H1 (cell line): ENCODE measurements around the gene SEMA3F. TPM values are rescaled to one million over a fixed set of nuclear protein-coding genes. Genes with fewer than 3 reads are reported as not detected.
A peak's percentile ranks its signal among the peaks of the same experiment; 100 is the strongest.

Experiments
- CTCF ChIA-PET: fragments of 300-600 bp; sonication (Branson Sonifier 250); formaldehyde crosslinking; loops from one replicate; lab custom pipeline; 2021; ENCODE audit not compliant: partially characterized antibody; lab: Charles Lee
- POLR2A ChIA-PET: fragments of 300-600 bp; sonication (Branson Sonifier 250); formaldehyde crosslinking; loops from one replicate; lab custom pipeline; 2021; ENCODE audit warnings: inconsistent platforms; ENCODE audit not compliant: partially characterized antibody; lab: Charles Lee
- DNase-seq, 2 experiments: peaks; one replicate each; pipeline versions ENCODE4 v3.0.0 to v3.0.0-alpha.2; 2010 to 2022; ENCODE audit warnings: low spot score in 2 of 2, low read depth in 1 of 2, mixed read lengths in 1 of 2
- FAIRE-seq: peaks from 2 replicates; lab custom pipeline; 2011; peaks lifted over from hg19 to GRCh38; lab: Jason Lieb, UNC
- H2AFZ ChIP-seq: 2 replicates; pipeline ENCODE4 v1.8.1; 2012; ENCODE audit warnings: low read length, inconsistent platforms
- H2AK5ac ChIP-seq: 2 replicates; pipeline ENCODE4 v1.6.1; 2013; ENCODE audit warnings: low read depth, low read length
- H2BK120ac ChIP-seq: replicated peaks from 2 replicates; pipeline ENCODE3; 2013; ENCODE audit warnings: low read depth, low read length, inconsistent platforms
- H2BK12ac ChIP-seq: 2 replicates; pipeline ENCODE4 v1.6.1; 2013; ENCODE audit warnings: low read depth, low read length
- H2BK15ac ChIP-seq: 2 replicates; pipeline ENCODE4 v1.6.1; 2013; ENCODE audit warnings: low read length
- H2BK20ac ChIP-seq: 2 replicates; pipeline ENCODE4 v1.6.1; 2013; ENCODE audit warnings: low read length
- H2BK5ac ChIP-seq: 2 replicates; pipeline ENCODE4 v1.6.1; 2013; ENCODE audit warnings: low read depth, low read length
- H3K14ac ChIP-seq: 2 replicates; pipeline ENCODE4 v1.6.1; 2013; ENCODE audit warnings: inconsistent platforms; ENCODE audit not compliant: insufficient read length
- H3K18ac ChIP-seq: 2 replicates; pipeline ENCODE4 v1.6.1; 2013; ENCODE audit warnings: low read length; ENCODE audit errors: extremely low read depth
- H3K23ac ChIP-seq: 2 replicates; pipeline ENCODE4 v1.6.1; 2013; ENCODE audit warnings: inconsistent platforms; ENCODE audit not compliant: insufficient read length
- H3K23me2 ChIP-seq: 2 replicates; pipeline ENCODE4 v1.6.1; 2013; ENCODE audit warnings: low read depth, low read length
- H3K27ac ChIP-seq: 2 replicates; pipeline ENCODE4 v1.6.1; 2011; ENCODE audit warnings: low read depth, low read length, inconsistent platforms
- H3K27me3 ChIP-seq, 4 experiments: replicated peaks in 1 of 4; 1 replicate in 1 of 4; 2 replicates in 3 of 4; pipeline versions ENCODE4 v1.6.1 to v1.8.1; 2011 to 2013; ENCODE audit warnings: low read length in 3 of 4, mild to moderate bottlenecking in 3 of 4, inconsistent platforms in 2 of 4, mixed read lengths in 2 of 4, moderate library complexity in 1 of 4; ENCODE audit not compliant: control insufficient read depth in 3 of 4, insufficient read depth in 3 of 4; ENCODE audit errors: extremely low read depth in 1 of 4
- H3K36me3 ChIP-seq, 4 experiments: 2 replicates each; pipeline versions ENCODE4 v1.6.1 to v1.8.1; 2011 to 2013; ENCODE audit warnings: mild to moderate bottlenecking in 4 of 4, low read length in 3 of 4, moderate library complexity in 2 of 4, control low read depth in 1 of 4, inconsistent platforms in 1 of 4; ENCODE audit not compliant: insufficient read depth in 4 of 4, control insufficient read depth in 2 of 4
- H3K4ac ChIP-seq: replicated peaks from 2 replicates; pipeline ENCODE3; 2013; ENCODE audit warnings: low read length, low read depth, mixed read lengths, inconsistent platforms; ENCODE audit not compliant: insufficient read length
- H3K4me1 ChIP-seq, 4 experiments: replicated peaks in 1 of 4; 1 replicate in 1 of 4; 2 replicates in 3 of 4; pipeline versions ENCODE4 v1.6.1 to v1.8.1; 2011 to 2013; ENCODE audit warnings: low read length in 3 of 4, inconsistent platforms in 2 of 4, mixed read lengths in 1 of 4; ENCODE audit not compliant: insufficient read depth in 4 of 4, control insufficient read depth in 3 of 4
- H3K4me2 ChIP-seq, 2 experiments: 2 replicates each; pipeline versions ENCODE4 v1.6.1 to v1.8.1; 2011 to 2013; ENCODE audit warnings: low read depth in 2 of 2, low read length in 2 of 2, control low read depth in 1 of 2, inconsistent platforms in 1 of 2, mild to moderate bottlenecking in 1 of 2; ENCODE audit not compliant: insufficient read depth in 1 of 2
- H3K4me3 ChIP-seq, 4 experiments: fragments of 200-600, 300-600 bp in 1 of 4; sonication (generic), shearing (Covaris generic), sonication (Bioruptor Twin) in 1 of 4; 2 replicates each; pipeline versions ENCODE4 v1.5.1 to v1.8.1; 2011 to 2016; ENCODE audit warnings: low read length in 4 of 4, low read depth in 3 of 4, control low read depth in 2 of 4, inconsistent platforms in 2 of 4, mild to moderate bottlenecking in 2 of 4, mixed read lengths in 1 of 4, moderate library complexity in 1 of 4; ENCODE audit not compliant: insufficient read depth in 2 of 4; ENCODE audit errors: extremely low read depth in 1 of 4
- H3K56ac ChIP-seq: replicated peaks from 2 replicates; pipeline ENCODE3; 2013; ENCODE audit warnings: low read depth, mild to moderate bottlenecking, mixed read lengths, low read length, inconsistent platforms; ENCODE audit not compliant: insufficient read length
- H3K79me1 ChIP-seq: 2 replicates; pipeline ENCODE4 v1.6.1; 2013; ENCODE audit warnings: low read depth, low read length, control low read depth
- H3K79me2 ChIP-seq, 2 experiments: 2 replicates each; pipeline versions ENCODE4 v1.6.1 to v1.8.1; 2012 to 2013; ENCODE audit warnings: low read length in 2 of 2, mild to moderate bottlenecking in 2 of 2, inconsistent platforms in 1 of 2; ENCODE audit not compliant: insufficient read depth in 2 of 2, control insufficient read depth in 1 of 2
- H3K9ac ChIP-seq, 4 experiments: replicated peaks in 1 of 4; 1 replicate in 1 of 4; 2 replicates in 3 of 4; pipeline versions ENCODE4 v1.6.1 to v1.8.1; 2011 to 2013; ENCODE audit warnings: low read depth in 3 of 4, low read length in 3 of 4, control low read depth in 2 of 4, mild to moderate bottlenecking in 2 of 4, moderate library complexity in 2 of 4, inconsistent platforms in 1 of 4; ENCODE audit errors: extremely low read depth in 1 of 4
- H3K9me3 ChIP-seq, 2 experiments: 2 replicates each; pipeline versions ENCODE4 v1.6.1 to v1.8.1; 2012 to 2013; ENCODE audit warnings: mild to moderate bottlenecking in 2 of 2, moderate library complexity in 2 of 2, control low read depth in 1 of 2, inconsistent platforms in 1 of 2, low read depth in 1 of 2, low read length in 1 of 2, mixed read lengths in 1 of 2; ENCODE audit not compliant: insufficient read depth in 2 of 2
- H4K20me1 ChIP-seq, 2 experiments: replicated peaks in 1 of 2; 2 replicates each; pipeline versions ENCODE3 to v1.8.1; 2011 to 2013; ENCODE audit warnings: inconsistent platforms in 2 of 2, low read length in 2 of 2, mild to moderate bottlenecking in 1 of 2; ENCODE audit not compliant: insufficient read depth in 2 of 2, control insufficient read depth in 1 of 2
- H4K5ac ChIP-seq: 2 replicates; pipeline ENCODE4 v1.6.1; 2013; ENCODE audit warnings: low read length, low read depth, mixed read lengths, inconsistent platforms; ENCODE audit not compliant: insufficient read length
- H4K8ac ChIP-seq: 2 replicates; pipeline ENCODE4 v1.8.0; 2013; ENCODE audit warnings: mild to moderate bottlenecking, moderate library complexity, low read length, inconsistent platforms; ENCODE audit not compliant: insufficient read depth; ENCODE audit errors: extremely low read depth
- H4K91ac ChIP-seq: replicated peaks from 2 replicates; pipeline ENCODE3; 2013; ENCODE audit warnings: low read length, mixed read lengths, inconsistent platforms; ENCODE audit not compliant: insufficient read length
- BACH1 ChIP-seq: IDR thresholded peaks from 2 replicates; pipeline ENCODE4 v1.6.1; 2012; ENCODE audit warnings: low read length, improper control_type of control experiment
- HDAC6 ChIP-seq: IDR thresholded peaks from one replicate; pipeline ENCODE4 v1.7.1; 2012; ENCODE audit warnings: low read depth, mild to moderate bottlenecking, inconsistent platforms, low read length, moderate library complexity
- SP4 ChIP-seq: IDR thresholded peaks from 2 replicates; pipeline ENCODE4 v1.6.1; 2012; ENCODE audit warnings: low read length, inconsistent platforms
- SRF ChIP-seq: IDR thresholded peaks from 2 replicates; pipeline ENCODE4 v1.6.1; 2011; ENCODE audit warnings: mild to moderate bottlenecking, low read depth, low read length, moderate library complexity
- TAF1 ChIP-seq: IDR thresholded peaks from 2 replicates; pipeline ENCODE4 v1.6.1; 2011; ENCODE audit warnings: mild to moderate bottlenecking, low read depth, low read length
- TBP ChIP-seq: IDR thresholded peaks from 2 replicates; pipeline ENCODE4 v1.6.1; 2011; ENCODE audit warnings: low read depth, low read length, improper control_type of control experiment
- TEAD4 ChIP-seq: IDR thresholded peaks from 2 replicates; pipeline ENCODE4 v1.6.1; 2012; ENCODE audit warnings: low read depth, low read length, inconsistent platforms, mixed read lengths
- YY1 ChIP-seq: IDR thresholded peaks from 2 replicates; pipeline ENCODE4 v1.6.1; 2011; ENCODE audit warnings: low read depth, mild to moderate bottlenecking, low read length
- WGBS, 2 experiments: shearing (Covaris generic) in 1 of 2; methylation state at CpG; one replicate each; pipeline versions ENCODE4 v1.1.6 to v1.1.7; 2013 to 2015; ENCODE audit warnings: low lambda C conversion rate in 2 of 2, mixed read lengths in 2 of 2, inconsistent platforms in 1 of 2, low coverage in 1 of 2, missing lambda C conversion rate in 1 of 2; ENCODE audit not compliant: insufficient replicate concordance in 2 of 2, insufficient coverage in 1 of 2, insufficient read length in 1 of 2; ENCODE audit errors: extremely low coverage in 1 of 2, missing lambda C conversion rate in 1 of 2; 5-methylcytosine and 5-hydroxymethylcytosine counted together
- polyA plus RNA-seq, 7 experiments: library from polyadenylated mRNA; depleted of rRNA in 3 of 7; stranded (reverse) in 5 of 7; unstranded in 2 of 7; fragments of >200 nt in 5 of 7; fragments of 200-250 nt in 2 of 7; gene quantifications; 1 replicate in 5 of 7; 2 replicates in 1 of 7; 4 replicates in 1 of 7; pipeline versions ENCODE4 v1.2.1 to v1.2.3, GENCODE V29; 2011 to 2013; ENCODE audit warnings: missing spikeins in 2 of 7, mixed read lengths in 2 of 7
- total RNA-seq: library from RNA; stranded (reverse); fragmentation: NEBNext Ultra II Directional; extraction: Animal tissue kit (Norgen Biotek cat#: 25700); gene quantifications from 2 replicates; pipeline ENCODE4 v1.2.1, GENCODE V29; 2021
- TF ChIP-seq, protein P1 (sequence below): IDR thresholded peaks from 2 replicates; pipeline ENCODE4 v1.6.1; 2011; ENCODE audit warnings: low read length, improper control_type of control experiment
- TF ChIP-seq, protein P2 (sequence below): IDR thresholded peaks from 2 replicates; pipeline ENCODE4 v1.6.1; 2012; ENCODE audit warnings: inconsistent platforms

SEMA3F gene
- total and polyA plus RNA-seq, 2 of the 8 experiments (the other 6 are each of a cell fraction or from before 2014, with no cell fraction given), result 20.3 to 37.0 TPM

DNA sequence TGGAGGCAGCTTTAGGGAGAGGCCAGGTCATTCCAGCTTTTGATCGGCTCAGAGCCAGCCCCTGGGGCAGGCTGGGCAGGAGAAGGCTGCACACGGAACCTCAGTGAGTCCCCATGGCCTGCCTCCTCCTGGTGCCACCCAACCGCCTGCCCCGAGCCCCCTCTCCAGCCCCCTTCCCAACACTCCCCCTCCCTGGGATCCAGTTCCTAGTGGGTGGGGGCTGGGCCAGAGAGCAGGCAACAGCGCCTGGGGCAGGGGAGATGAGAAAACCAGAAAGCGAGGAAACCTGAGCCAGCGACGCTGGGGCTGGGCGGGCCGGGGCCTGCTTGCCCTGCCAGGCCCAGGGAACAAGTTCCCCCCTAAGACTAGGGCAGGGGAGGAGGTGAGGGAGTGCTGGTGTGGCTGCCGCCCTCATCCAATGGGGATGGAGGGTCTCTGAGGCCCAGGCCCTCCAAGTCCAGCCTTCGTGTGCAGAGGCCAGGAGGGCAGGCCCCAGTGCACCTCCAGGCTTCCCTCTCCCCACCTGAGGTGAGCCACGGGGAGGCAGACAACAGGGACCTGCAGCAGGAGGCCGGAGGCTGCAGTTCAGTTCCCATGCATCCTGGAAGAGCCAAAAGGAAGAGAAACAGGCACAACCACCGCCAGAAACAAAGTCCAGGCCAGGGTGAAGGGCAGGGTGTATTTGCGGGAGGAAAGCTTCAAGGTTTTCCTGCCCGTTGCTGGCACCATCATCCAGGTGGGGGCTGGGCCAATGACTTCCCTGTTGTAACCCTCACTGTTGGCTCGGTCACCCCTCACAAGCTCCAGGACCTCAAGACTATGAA lies 4.0 kb upstream of the SEMA3F start:
- Histone ChIP-seq H2AFZ (no peak overlapping the region), H2BK120ac (no peak overlapping the region), H4K8ac (no peak overlapping the region; the same call in 1 of the 2 replicates), H3K4me1 (peaks cover 5 to 30% (median 19%) of the 10 kb centered on the region in 4 experiments), H3K79me1 (no peaks in the 10 kb centered on the region; the same call in 1 of the 2 replicates), H3K27ac (no peak overlapping the region), H3K36me3 (no peaks in the 10 kb centered on the region), H3K18ac (peak overlapping the region; percentile 76), H3K4me2 (peak overlapping the region; percentile 8 to 25; a peak in 2 of 4 replicates), H4K20me1 (no peaks in the 10 kb centered on the region), H3K14ac (no peak overlapping the region), H3K9me3 (no peaks in the 10 kb centered on the region), H3K27me3 (peaks cover 2 to 19% (median 15%) of the 10 kb centered on the region in 4 experiments; a peak in 6 of 7 replicates), H4K91ac (peak overlapping the region; percentile 5), H3K23me2 (peaks cover 10% of the 10 kb centered on the region; the same call in 1 of the 2 replicates), H4K5ac (peak overlapping the region; percentile 41), H2BK20ac (peak overlapping the region; percentile 75), H2AK5ac (peak overlapping the region; percentile 76; the same call in 1 of the 2 replicates), H3K79me2 (peaks cover 0 to 6% of the 10 kb centered on the region in 2 experiments; a peak in 1 of 4 replicates), H2BK12ac (peak overlapping the region; percentile 91; the same call in 1 of the 2 replicates), H3K9ac (no peak overlapping the region), H3K4ac (peak overlapping the region; percentile 3), H3K23ac (no peak overlapping the region), H2BK15ac (peak overlapping the region; percentile 83; the same call in 1 of the 2 replicates), H3K4me3 (no peak overlapping the region), H2BK5ac (peak overlapping the region; percentile 91; the same call in 1 of the 2 replicates), H3K56ac (no peak overlapping the region)
- 53% methylated on average over 13 of the region's 18 CpGs; no CpG with 5 or more reads in 1 of the 2 experiments for WGBS, 2 experiments
- DNase-seq, result peak in 1 of 2 experiments; percentile 69
- POLR2A ChIA-PET, result interaction anchor here (1.2 to 6.1 kb wide), 8 partner anchors 8 to 66 kb away, joined by 3 to 54 read pairs (median 4); no protein-coding TSS in a partner anchor
- FAIRE-seq, result no peak
- CTCF ChIA-PET, result interaction anchor here (0.6 to 5.3 kb wide), 18 partner anchors 11 to 1437 kb away, joined by 3 to 54 read pairs (median 5); partner anchors contain the start of gene GNAT1
- TF ChIP-seq, protein P1, sequence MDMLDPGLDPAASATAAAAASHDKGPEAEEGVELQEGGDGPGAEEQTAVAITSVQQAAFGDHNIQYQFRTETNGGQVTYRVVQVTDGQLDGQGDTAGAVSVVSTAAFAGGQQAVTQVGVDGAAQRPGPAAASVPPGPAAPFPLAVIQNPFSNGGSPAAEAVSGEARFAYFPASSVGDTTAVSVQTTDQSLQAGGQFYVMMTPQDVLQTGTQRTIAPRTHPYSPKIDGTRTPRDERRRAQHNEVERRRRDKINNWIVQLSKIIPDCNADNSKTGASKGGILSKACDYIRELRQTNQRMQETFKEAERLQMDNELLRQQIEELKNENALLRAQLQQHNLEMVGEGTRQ, result no peak
- TF ChIP-seq SRF, result no peak
- no peak for TF ChIP-seq YY1
- TF ChIP-seq TAF1, result no peak
- TF ChIP-seq BACH1, result no peak
- no peak for TF ChIP-seq TEAD4
- TF ChIP-seq SP4, result no peak
- no peak for TF ChIP-seq HDAC6
- TF ChIP-seq, protein P2, sequence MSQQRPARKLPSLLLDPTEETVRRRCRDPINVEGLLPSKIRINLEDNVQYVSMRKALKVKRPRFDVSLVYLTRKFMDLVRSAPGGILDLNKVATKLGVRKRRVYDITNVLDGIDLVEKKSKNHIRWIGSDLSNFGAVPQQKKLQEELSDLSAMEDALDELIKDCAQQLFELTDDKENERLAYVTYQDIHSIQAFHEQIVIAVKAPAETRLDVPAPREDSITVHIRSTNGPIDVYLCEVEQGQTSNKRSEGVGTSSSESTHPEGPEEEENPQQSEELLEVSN, result peak; percentile 42; the same call in 1 of the 2 replicates
- peak; percentile 56; the same call in 1 of the 2 replicates for TF ChIP-seq TBP
